ENCODE data around the gene HSD17B2.
A peak's percentile ranks its signal among the peaks of the same experiment; 100 is the strongest.

Gene HSD17B2

GRCh38 chr16:82020051-82020450, 15.0 kb upstream of the HSD17B2 start:
- no peak for TF ChIP-seq ZFX (IDR thresholded peaks at IDR 0.05; ENCODE audit: borderline replicate concordance)
- TF ChIP-seq CTCF (IDR thresholded peaks at IDR 0.05): no peak
- H3K27ac ChIP-seq: no peak overlapping the region

GRCh38 chr16:82023206-82023605, 11.8 kb upstream of the HSD17B2 start:
- H3K27ac ChIP-seq: no peak overlapping the region
- no peak for TF ChIP-seq CTCF (IDR thresholded peaks at IDR 0.05)
- TF ChIP-seq ZFX (IDR thresholded peaks at IDR 0.05; ENCODE audit: borderline replicate concordance): no peak

GRCh38 chr16:82024316-82024715, 10.7 kb upstream of the HSD17B2 start:
- TF ChIP-seq CTCF (IDR thresholded peaks at IDR 0.05) (no peak), ZFX (IDR thresholded peaks at IDR 0.05; ENCODE audit: borderline replicate concordance) (no peak)
- H3K27ac ChIP-seq: no peak overlapping the region

GRCh38 chr16:82024883-82025282, 10.2 kb upstream of the HSD17B2 start:
- no peak overlapping the region for H3K27ac ChIP-seq
- TF ChIP-seq ZFX (IDR thresholded peaks at IDR 0.05; ENCODE audit: borderline replicate concordance) (no peak), CTCF (IDR thresholded peaks at IDR 0.05) (no peak)

GRCh38 chr16:82027629-82028064, 7.4 kb upstream of the HSD17B2 start:
- no peak overlapping the region for H3K27ac ChIP-seq
- TF ChIP-seq ZFX (IDR thresholded peaks at IDR 0.05; ENCODE audit: borderline replicate concordance) (no peak), CTCF (IDR thresholded peaks at IDR 0.05) (no peak)

- TF ChIP-seq CTCF (IDR thresholded peaks at IDR 0.05) (peak; percentile 38), ZFX (IDR thresholded peaks at IDR 0.05; ENCODE audit: borderline replicate concordance) (no peak)
- H3K27ac ChIP-seq: no peak overlapping the region
Observed at GRCh38 chr16:82031116-82032084, 3.7 kb upstream of the HSD17B2 start.

GRCh38 chr16:82033006-82033405, 2.0 kb upstream of the HSD17B2 start:
- no peak overlapping the region for H3K27ac ChIP-seq
- TF ChIP-seq ZFX (IDR thresholded peaks at IDR 0.05; ENCODE audit: borderline replicate concordance): no peak
- TF ChIP-seq CTCF (IDR thresholded peaks at IDR 0.05): no peak

Data from 22Rv1 (cell line).